Upper lobe of right lung (tissue), 1 donor: ENCODE data around the gene PRCD. TPM values are rescaled to one million over a fixed set of nuclear protein-coding genes. Genes with fewer than 3 reads are reported as not detected.
A peak's percentile ranks its signal among the peaks of the same experiment; 100 is the strongest.

Experiments
- ATAC-seq: fragments of 200-7000 bp; cut with Tn5 transposase; one replicate; pipeline ENCODE4 v1.9.1; 2020; ENCODE audit warnings: mild to moderate bottlenecking, moderate library complexity
- DNase-seq: peaks from one replicate; pipeline ENCODE4 v3.0.0-alpha.2; 2020
- H3K27ac ChIP-seq: fragments of 200-600 bp; one replicate; pipeline ENCODE4 v1.8.0; 2022
- H3K27me3 ChIP-seq: fragments of 200-600 bp; one replicate; pipeline ENCODE4 v1.8.0; 2022; ENCODE audit warnings: mild to moderate bottlenecking
- H3K36me3 ChIP-seq: fragments of 200-600 bp; one replicate; pipeline ENCODE4 v1.8.0; 2022
- H3K4me1 ChIP-seq: fragments of 200-600 bp; one replicate; pipeline ENCODE4 v1.8.0; 2022
- H3K4me3 ChIP-seq: fragments of 200-600 bp; one replicate; pipeline ENCODE4 v1.8.0; 2022; ENCODE audit warnings: mild to moderate bottlenecking
- H3K9me3 ChIP-seq: fragments of 200-600 bp; one replicate; pipeline ENCODE4 v1.8.0; 2022
- intact Hi-C: fragments of 100-400 bp; cut with DNase I; formaldehyde crosslinking; loops from one replicate; pipeline ENCODE4 v1.11.0; 2022
- total RNA-seq: library from RNA; stranded (reverse); fragmentation: NEBNext Ultra II Directional; extraction: Animal tissue kit (Norgen Biotek cat#: 25700); gene quantifications from one replicate; pipeline ENCODE4 v1.2.1, GENCODE V29; 2021
- TF ChIP-seq, protein P1 (sequence below): fragments of 200-600 bp; IDR thresholded peaks from one replicate; pipeline ENCODE4 v1.8.0; 2022; ENCODE audit warnings: antibody characterized with exemption
- donor health status: DM: no; HTN: yes; CAD: no; lungs with severe emphysema.

The PRCD gene
- total RNA-seq, 1 donor from 2014 or later: 7.7 TPM

GRCh38 chr17:76548378-76549214, 8.8 kb downstream of the PRCD start:
- no peak for ATAC-seq
- intact Hi-C loops: no loop called here
- Histone ChIP-seq H3K9me3 (no peaks in the 10 kb centered on the region), H3K27ac (no peak overlapping the region), H3K36me3 (no peaks in the 10 kb centered on the region), H3K4me3 (peak overlapping the region; percentile 24), H3K4me1 (peaks cover 50% of the 10 kb centered on the region), H3K27me3 (no peaks in the 10 kb centered on the region)
- no peak for DNase-seq
- TF ChIP-seq, protein P1, sequence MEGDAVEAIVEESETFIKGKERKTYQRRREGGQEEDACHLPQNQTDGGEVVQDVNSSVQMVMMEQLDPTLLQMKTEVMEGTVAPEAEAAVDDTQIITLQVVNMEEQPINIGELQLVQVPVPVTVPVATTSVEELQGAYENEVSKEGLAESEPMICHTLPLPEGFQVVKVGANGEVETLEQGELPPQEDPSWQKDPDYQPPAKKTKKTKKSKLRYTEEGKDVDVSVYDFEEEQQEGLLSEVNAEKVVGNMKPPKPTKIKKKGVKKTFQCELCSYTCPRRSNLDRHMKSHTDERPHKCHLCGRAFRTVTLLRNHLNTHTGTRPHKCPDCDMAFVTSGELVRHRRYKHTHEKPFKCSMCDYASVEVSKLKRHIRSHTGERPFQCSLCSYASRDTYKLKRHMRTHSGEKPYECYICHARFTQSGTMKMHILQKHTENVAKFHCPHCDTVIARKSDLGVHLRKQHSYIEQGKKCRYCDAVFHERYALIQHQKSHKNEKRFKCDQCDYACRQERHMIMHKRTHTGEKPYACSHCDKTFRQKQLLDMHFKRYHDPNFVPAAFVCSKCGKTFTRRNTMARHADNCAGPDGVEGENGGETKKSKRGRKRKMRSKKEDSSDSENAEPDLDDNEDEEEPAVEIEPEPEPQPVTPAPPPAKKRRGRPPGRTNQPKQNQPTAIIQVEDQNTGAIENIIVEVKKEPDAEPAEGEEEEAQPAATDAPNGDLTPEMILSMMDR: no peak

- H3K27me3 ChIP-seq: no peaks in the 10 kb centered on the region
- no peaks in the 10 kb centered on the region for H3K36me3 ChIP-seq
- H3K9me3 ChIP-seq: no peaks in the 10 kb centered on the region
- DNase-seq: no peak
- TF ChIP-seq, protein P1: no peak
- H3K4me3 ChIP-seq: peak overlapping the region; percentile 24
- intact Hi-C loops: no loop called here
- H3K4me1 ChIP-seq: peaks cover 46% of the 10 kb centered on the region
- no peak overlapping the region for H3K27ac ChIP-seq
- no peak for ATAC-seq
Observed at GRCh38 chr17:76549215-76549518, 9.3 kb downstream of the PRCD start.

GRCh38 chr17:76549539-76549938, 9.7 kb downstream of the PRCD start:
- peak overlapping the region; percentile 24 for H3K4me3 ChIP-seq
- peaks cover 44% of the 10 kb centered on the region for H3K4me1 ChIP-seq
- H3K36me3 ChIP-seq: no peaks in the 10 kb centered on the region
- no peaks in the 10 kb centered on the region for H3K9me3 ChIP-seq
- no peaks in the 10 kb centered on the region for H3K27me3 ChIP-seq
- TF ChIP-seq, protein P1: no peak
- DNase-seq (no peak), ATAC-seq (no peak)
- H3K27ac ChIP-seq: no peak overlapping the region
- intact Hi-C loops: no loop called here

- peak; percentile 82 for ATAC-seq
- no peaks in the 10 kb centered on the region for H3K36me3 ChIP-seq
- no peaks in the 10 kb centered on the region for H3K27me3 ChIP-seq
- peaks cover 31% of the 10 kb centered on the region for H3K4me1 ChIP-seq
- intact Hi-C loops: no loop called here
- TF ChIP-seq, protein P1: no peak
- no peak for DNase-seq
- peak overlapping the region; percentile 83 for H3K27ac ChIP-seq
- H3K9me3 ChIP-seq: no peaks in the 10 kb centered on the region
- H3K4me3 ChIP-seq: peak overlapping the region; percentile 29
Observed at GRCh38 chr17:76550712-76551615, 11.1 kb downstream of the PRCD start.

DNA sequence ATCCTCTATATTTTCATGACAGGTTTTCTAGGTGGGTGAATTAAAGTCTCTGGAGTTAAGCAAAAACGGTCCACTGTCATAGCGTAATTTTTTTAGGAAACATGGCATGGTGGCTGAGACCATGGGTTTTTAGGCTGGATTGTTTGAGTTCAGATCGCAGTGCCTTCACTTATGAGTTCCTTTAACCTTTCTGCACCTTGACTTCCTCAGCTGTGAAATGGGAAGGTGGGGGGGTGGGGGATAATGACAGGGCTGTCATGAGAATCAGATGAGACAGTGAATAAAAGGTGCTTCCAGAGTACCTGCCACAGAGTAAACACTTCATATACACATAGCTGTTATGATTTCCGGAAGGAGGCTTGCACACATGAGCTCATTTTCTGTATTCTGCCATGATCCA, 11.8 kb downstream of the PRCD start:
- intact Hi-C loops: no loop called here
- TF ChIP-seq, protein P1: no peak

More for the DNA sequence above, 11.8 kb downstream of the PRCD start:
- peak overlapping the region; percentile 83 for H3K27ac ChIP-seq
- peaks cover 28% of the 10 kb centered on the region for H3K4me1 ChIP-seq
- H3K36me3 ChIP-seq: no peaks in the 10 kb centered on the region
- H3K9me3 ChIP-seq: no peaks in the 10 kb centered on the region
- DNase-seq (no peak), ATAC-seq (no peak)
- no peaks in the 10 kb centered on the region for H3K27me3 ChIP-seq
- no peak overlapping the region for H3K4me3 ChIP-seq
